HEK293 (cell line): ENCODE results near the gene AKR1C8.

Source experiments
- CTCF ChIA-PET: fragments of 350-600 bp; formaldehyde crosslinking; extraction: SDS; loops from one replicate; lab custom pipeline; 2021; ENCODE audit warnings: antibody characterized with exemption; lab: Yijun Ruan, JAX
- POLR2A ChIA-PET: fragments of 300-600 bp; formaldehyde crosslinking; extraction: SDS; loops from one replicate; lab custom pipeline; 2020; ENCODE audit warnings: antibody characterized with exemption, inconsistent platforms; lab: Yijun Ruan, JAX
- H3K27ac ChIP-seq: fragments of 200-500 bp; sonication (Bioruptor generic); 2 replicates; pipeline ENCODE4 v1.5.1; 2014; ENCODE audit warnings: low read depth, low read length, control low read depth, inconsistent platforms; ENCODE audit errors: extremely low read depth
- H3K36me3 ChIP-seq, 2 experiments: fragments of 200-500 bp in 1 of 2; sonication (Bioruptor generic) in 1 of 2; 1 replicate in 1 of 2; 2 replicates in 1 of 2; pipeline ENCODE4 v1.5.1; 2014 to 2017; ENCODE audit warnings: inconsistent platforms in 2 of 2, low read length in 2 of 2; ENCODE audit not compliant: control insufficient read depth in 2 of 2, insufficient read depth in 1 of 2
- H3K4me1 ChIP-seq: fragments of 200-500 bp; sonication (Bioruptor generic); 2 replicates; pipeline ENCODE4 v1.5.1; 2014; ENCODE audit warnings: mild to moderate bottlenecking, low read length, inconsistent platforms; ENCODE audit not compliant: control insufficient read depth, insufficient read depth
- H3K4me3 ChIP-seq: 2 replicates; pipeline ENCODE4 v1.5.1; 2011; ENCODE audit warnings: low read depth, mild to moderate bottlenecking, control low read depth, low read length, moderate library complexity
- H3K9me3 ChIP-seq: fragments of 200-500 bp; sonication (Bioruptor generic); 2 replicates; pipeline ENCODE4 v1.5.1; 2014; ENCODE audit warnings: low read depth, low read length, inconsistent platforms; ENCODE audit not compliant: control insufficient read depth, insufficient read depth
- GLIS2 ChIP-seq: fragments of 450-650 bp; formaldehyde crosslinking; IDR thresholded peaks from 2 replicates; pipeline ENCODE4 v1.5.1; 2016; ENCODE audit warnings: missing biosample characterization, missing genetic modification characterization
- ZBTB11 ChIP-seq: fragments of 450-650 bp; formaldehyde crosslinking; conservative IDR thresholded peaks from 2 replicates; pipeline ENCODE4 v1.5.1; 2016; ENCODE audit warnings: low read depth, missing biosample characterization, missing genetic modification characterization
- ZNF184 ChIP-seq: fragments of 450-650 bp; IDR thresholded peaks from 2 replicates; pipeline ENCODE4 v1.5.1; 2018; ENCODE audit warnings: missing biosample characterization, mild to moderate bottlenecking, missing genetic modification characterization
- ZNF214 ChIP-seq: fragments of 450-650 bp; formaldehyde crosslinking; IDR thresholded peaks from 2 replicates; pipeline ENCODE4 v1.5.1; 2017; ENCODE audit warnings: missing biosample characterization, mild to moderate bottlenecking, missing genetic modification characterization, borderline replicate concordance
- ZNF248 ChIP-seq: fragments of 450-650 bp; formaldehyde crosslinking; IDR thresholded peaks from 2 replicates; pipeline ENCODE4 v1.5.1; 2017; ENCODE audit warnings: missing biosample characterization, missing genetic modification characterization
- ZNF311 ChIP-seq: fragments of 450-650 bp; formaldehyde crosslinking; IDR thresholded peaks from 2 replicates; pipeline ENCODE4 v1.5.1; 2017; ENCODE audit warnings: missing biosample characterization, missing genetic modification characterization, borderline replicate concordance
- ZNF366 ChIP-seq: fragments of 450-650 bp; formaldehyde crosslinking; conservative IDR thresholded peaks from 2 replicates; pipeline ENCODE4 v1.5.1; 2016; ENCODE audit warnings: missing biosample characterization, missing genetic modification characterization
- ZNF394 ChIP-seq: fragments of 450-650 bp; formaldehyde crosslinking; IDR thresholded peaks from 2 replicates; pipeline ENCODE4 v1.5.1; 2016; ENCODE audit warnings: missing biosample characterization, missing genetic modification characterization, mild to moderate bottlenecking, moderate library complexity, borderline replicate concordance
- ZNF610 ChIP-seq: fragments of 450-650 bp; formaldehyde crosslinking; IDR thresholded peaks from 2 replicates; pipeline ENCODE4 v1.5.1; 2016; ENCODE audit warnings: missing biosample characterization, missing genetic modification characterization, borderline replicate concordance
- ZNF623 ChIP-seq: fragments of 450-650 bp; formaldehyde crosslinking; IDR thresholded peaks from 2 replicates; pipeline ENCODE4 v1.5.1; 2016; ENCODE audit warnings: missing biosample characterization, missing genetic modification characterization
- ZNF658 ChIP-seq: fragments of 450-650 bp; formaldehyde crosslinking; IDR thresholded peaks from 2 replicates; pipeline ENCODE4; 2016; ENCODE audit warnings: missing biosample characterization, missing genetic modification characterization
- ZNF701 ChIP-seq: fragments of 450-650 bp; formaldehyde crosslinking; IDR thresholded peaks from 2 replicates; pipeline ENCODE4 v1.5.1; 2016; ENCODE audit warnings: missing biosample characterization, missing genetic modification characterization
- ZNF830 ChIP-seq: fragments of 450-650 bp; IDR thresholded peaks from 2 replicates; pipeline ENCODE4 v1.5.0; 2018; ENCODE audit warnings: missing biosample characterization, missing genetic modification characterization, low read depth, mild to moderate bottlenecking, moderate library complexity
- TF ChIP-seq, protein P1 (sequence below): fragments of 450-650 bp; formaldehyde crosslinking; IDR thresholded peaks from 2 replicates; pipeline ENCODE4 v1.5.1; 2017; ENCODE audit warnings: missing biosample characterization, missing genetic modification characterization

The AKR1C8 gene

GRCh38 chr10:5107860-5108526 is 77.0 kb downstream of the AKR1C8 start (continued):
- TF ChIP-seq ZBTB11 (tag by site-specific recombination) (no peak), ZNF830 (no peak), ZNF366 (no peak), ZNF214 (no peak), ZNF701 (tag by site-specific recombination) (no peak), ZNF311 (tag by site-specific recombination) (no peak), ZNF610 (tag by site-specific recombination) (no peak), ZNF623 (tag by site-specific recombination) (no peak)
- TF ChIP-seq, protein P1, sequence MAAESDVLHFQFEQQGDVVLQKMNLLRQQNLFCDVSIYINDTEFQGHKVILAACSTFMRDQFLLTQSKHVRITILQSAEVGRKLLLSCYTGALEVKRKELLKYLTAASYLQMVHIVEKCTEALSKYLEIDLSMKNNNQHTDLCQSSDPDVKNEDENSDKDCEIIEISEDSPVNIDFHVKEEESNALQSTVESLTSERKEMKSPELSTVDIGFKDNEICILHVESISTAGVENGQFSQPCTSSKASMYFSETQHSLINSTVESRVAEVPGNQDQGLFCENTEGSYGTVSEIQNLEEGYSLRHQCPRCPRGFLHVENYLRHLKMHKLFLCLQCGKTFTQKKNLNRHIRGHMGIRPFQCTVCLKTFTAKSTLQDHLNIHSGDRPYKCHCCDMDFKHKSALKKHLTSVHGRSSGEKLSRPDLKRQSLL, result no peak

DNA sequence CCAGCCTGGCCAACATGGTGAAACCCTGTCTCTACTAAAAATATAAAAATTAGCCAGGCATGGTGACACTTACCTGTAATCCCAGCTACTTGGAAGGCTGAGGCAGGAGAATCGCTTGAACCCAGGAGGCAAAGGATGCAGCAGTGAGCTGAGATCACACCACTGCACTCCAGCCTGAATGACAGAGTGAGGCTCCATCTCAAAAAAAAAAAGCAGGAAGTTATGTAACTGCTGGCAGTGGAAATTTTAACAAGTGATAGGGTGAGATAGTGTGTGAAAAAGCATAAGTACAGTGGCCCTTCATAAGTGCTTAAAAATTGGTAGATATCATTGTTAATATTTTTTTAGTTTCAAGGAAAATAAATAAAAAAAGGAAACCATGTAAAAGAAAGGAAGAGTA is 78.4 kb downstream of the AKR1C8 start:
- Histone ChIP-seq H3K4me1 (no peaks in the 10 kb centered on the region), H3K27ac (no peak overlapping the region), H3K36me3 (peaks cover 0 to 7% of the 10 kb centered on the region in 2 experiments; a peak in 1 of 3 replicates), H3K4me3 (no peak overlapping the region), H3K9me3 (no peaks in the 10 kb centered on the region)
- TF ChIP-seq ZNF248 (no peak), ZNF394 (no peak), ZNF184 (no peak), ZNF623 (tag by site-specific recombination) (no peak), ZNF658 (tag by site-specific recombination) (no peak)
- POLR2A ChIA-PET, result no interaction called here
- CTCF ChIA-PET, result interaction anchor here (1.7 to 2.1 kb wide), 2 partner anchors 12 to 257 kb away, joined by 3 to 5 read pairs; partner anchors contain the start of gene AKR1C3

- CTCF ChIA-PET, result no interaction called here
- H3K4me3 ChIP-seq, result no peak overlapping the region
- H3K9me3 ChIP-seq, result no peaks in the 10 kb centered on the region
- no peaks in the 10 kb centered on the region for H3K4me1 ChIP-seq
- TF ChIP-seq GLIS2 (tag by site-specific recombination), result no peak
- TF ChIP-seq, all 188 proteins: peak for 0
- H3K27ac ChIP-seq, result no peak overlapping the region
- POLR2A ChIA-PET, result no interaction called here
- peaks cover 0 to 7% of the 10 kb centered on the region in 2 experiments; a peak in 1 of 3 replicates for H3K36me3 ChIP-seq
These were observed 79.3 kb downstream of the AKR1C8 start for GRCh38 chr10:5105626-5106025.
